Tibial artery (tissue), 4 donors: ENCODE data around the gene WEE1.
A peak's percentile ranks its signal among the peaks of the same experiment; 100 is the strongest.

Experiments used
- DNase-seq, 2 donors: peaks; one replicate each; pipeline ENCODE4 v3.0.0-alpha.2; 2019
- H3K27ac ChIP-seq, 2 donors: fragments of 200-600 bp; sonication (generic) in 1 of 2; 1 replicate in 1 of 2; 2 replicates in 1 of 2; pipeline ENCODE4 v1.5.1; 2018 to 2019; ENCODE audit warnings: mild to moderate bottlenecking in 1 of 2
- H3K27me3 ChIP-seq, 2 donors: fragments of 200-600 bp; sonication (generic) in 1 of 2; one replicate each; pipeline versions ENCODE4 v1.5.1 to v1.6.0; 2016 to 2019
- H3K36me3 ChIP-seq, 3 donors: fragments of 200-600 bp; sonication (generic) in 2 of 3; one replicate each; pipeline ENCODE4 v1.5.1; 2016 to 2019; ENCODE audit warnings: mild to moderate bottlenecking in 2 of 3
- H3K4me1 ChIP-seq, 4 donors: fragments of 200-600 bp; sonication (generic) in 2 of 4; 1 replicate in 3 of 4; 2 replicates in 1 of 4; pipeline ENCODE4 v1.5.1; 2016 to 2019
- H3K4me3 ChIP-seq, 2 donors: fragments of 200-600 bp; sonication (generic) in 1 of 2; 1 replicate in 1 of 2; 2 replicates in 1 of 2; pipeline ENCODE4 v1.5.1; 2018 to 2019; ENCODE audit warnings: mild to moderate bottlenecking in 2 of 2
- H3K9me3 ChIP-seq, 3 donors: fragments of 200-600 bp; sonication (generic) in 1 of 3; one replicate each; pipeline ENCODE4 v1.5.1; 2016 to 2019
- intact Hi-C: fragments of 100-400 bp; cut with DNase I; formaldehyde crosslinking; loops from one replicate; pipeline ENCODE4 v1.15.0; 2023; ENCODE audit warnings: low total_unique reads
- TF ChIP-seq, protein P1 (sequence below), 2 experiments: fragments of 200-600 bp in 1 of 2; fragments of 450-650 bp in 1 of 2; IDR thresholded peaks; one replicate each; pipeline ENCODE4 v1.5.1; 2017 to 2019; ENCODE audit warnings: antibody characterized with exemption in 2 of 2, mild to moderate bottlenecking in 1 of 2, moderate library complexity in 1 of 2

Gene WEE1

DNA sequence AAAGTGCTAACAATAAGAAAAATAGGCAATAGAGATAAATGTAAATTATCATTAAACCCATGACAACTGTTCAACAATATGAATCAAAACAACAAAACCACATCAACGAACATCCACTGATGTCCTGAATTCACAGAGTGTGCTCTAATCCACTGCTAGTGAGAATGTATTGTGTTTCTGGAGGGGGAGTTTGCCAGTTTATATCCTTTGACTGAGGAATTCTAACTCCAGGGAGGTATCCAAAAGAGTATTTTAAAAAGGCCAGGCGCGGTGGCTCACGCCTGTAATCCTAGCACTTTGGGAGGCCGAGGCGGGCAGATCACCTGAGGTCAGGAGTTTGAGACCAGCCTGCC is 1.7 kb upstream of the WEE1 start:
- H3K4me3 ChIP-seq, result no peak overlapping the region
- intact Hi-C loops, result no loop called here
- H3K9me3 ChIP-seq, result no peaks in the 10 kb centered on the region
- TF ChIP-seq, protein P1, sequence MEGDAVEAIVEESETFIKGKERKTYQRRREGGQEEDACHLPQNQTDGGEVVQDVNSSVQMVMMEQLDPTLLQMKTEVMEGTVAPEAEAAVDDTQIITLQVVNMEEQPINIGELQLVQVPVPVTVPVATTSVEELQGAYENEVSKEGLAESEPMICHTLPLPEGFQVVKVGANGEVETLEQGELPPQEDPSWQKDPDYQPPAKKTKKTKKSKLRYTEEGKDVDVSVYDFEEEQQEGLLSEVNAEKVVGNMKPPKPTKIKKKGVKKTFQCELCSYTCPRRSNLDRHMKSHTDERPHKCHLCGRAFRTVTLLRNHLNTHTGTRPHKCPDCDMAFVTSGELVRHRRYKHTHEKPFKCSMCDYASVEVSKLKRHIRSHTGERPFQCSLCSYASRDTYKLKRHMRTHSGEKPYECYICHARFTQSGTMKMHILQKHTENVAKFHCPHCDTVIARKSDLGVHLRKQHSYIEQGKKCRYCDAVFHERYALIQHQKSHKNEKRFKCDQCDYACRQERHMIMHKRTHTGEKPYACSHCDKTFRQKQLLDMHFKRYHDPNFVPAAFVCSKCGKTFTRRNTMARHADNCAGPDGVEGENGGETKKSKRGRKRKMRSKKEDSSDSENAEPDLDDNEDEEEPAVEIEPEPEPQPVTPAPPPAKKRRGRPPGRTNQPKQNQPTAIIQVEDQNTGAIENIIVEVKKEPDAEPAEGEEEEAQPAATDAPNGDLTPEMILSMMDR (IDR thresholded peaks at IDR 0.05), result no peak
- H3K27ac ChIP-seq, result peak overlapping the region; percentile 96 to 98
- no peaks in the 10 kb centered on the region for H3K27me3 ChIP-seq
- no peaks in the 10 kb centered on the region for H3K36me3 ChIP-seq
- DNase-seq, result no peak
- H3K4me1 ChIP-seq, result peaks cover 0 to 40% (median 30%) of the 10 kb centered on the region in 4 donors

DNA sequence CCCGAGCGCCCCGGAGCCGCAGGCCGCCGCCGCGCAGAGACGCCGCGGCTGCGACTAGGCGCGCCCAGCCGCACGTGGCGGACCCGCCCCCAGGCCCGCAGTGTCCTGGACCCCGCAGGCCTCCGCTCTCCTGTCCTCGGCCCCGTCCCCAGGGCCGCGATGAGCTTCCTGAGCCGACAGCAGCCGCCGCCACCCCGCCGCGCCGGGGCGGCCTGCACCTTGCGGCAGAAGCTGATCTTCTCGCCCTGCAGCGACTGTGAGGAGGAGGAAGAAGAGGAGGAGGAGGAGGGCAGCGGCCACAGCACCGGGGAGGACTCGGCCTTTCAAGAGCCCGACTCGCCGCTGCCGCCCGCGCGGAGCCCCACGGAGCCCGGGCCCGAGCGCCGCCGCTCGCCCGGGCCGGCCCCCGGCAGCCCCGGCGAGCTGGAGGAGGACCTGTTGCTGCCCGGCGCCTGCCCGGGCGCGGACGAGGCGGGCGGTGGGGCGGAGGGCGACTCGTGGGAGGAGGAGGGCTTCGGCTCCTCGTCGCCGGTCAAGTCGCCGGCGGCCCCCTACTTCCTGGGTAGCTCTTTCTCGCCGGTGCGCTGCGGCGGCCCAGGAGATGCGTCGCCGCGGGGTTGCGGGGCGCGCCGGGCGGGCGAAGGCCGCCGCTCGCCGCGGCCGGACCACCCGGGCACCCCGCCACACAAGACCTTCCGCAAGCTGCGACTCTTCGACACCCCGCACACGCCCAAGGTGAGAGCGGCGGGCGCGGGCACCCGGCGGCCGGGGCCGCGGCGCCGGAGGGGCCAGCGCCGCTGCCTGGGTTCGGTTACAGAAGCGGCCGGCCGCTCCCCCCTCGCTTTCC is 528 bp downstream of the WEE1 start:
- peak overlapping the region; percentile 81 to 89 for H3K4me3 ChIP-seq
- H3K4me1 ChIP-seq, result peaks cover 0 to 35% (median 16%) of the 10 kb centered on the region in 4 donors
- no peaks in the 10 kb centered on the region for H3K27me3 ChIP-seq
- peak overlapping the region; percentile 96 to 98 for H3K27ac ChIP-seq
- TF ChIP-seq, protein P1 (IDR thresholded peaks at IDR 0.05), result peak in 1 of 2 experiments; percentile 15
- peak in 1 of 2 donors; percentile 27 for DNase-seq
- no peaks in the 10 kb centered on the region for H3K9me3 ChIP-seq
- no peaks in the 10 kb centered on the region for H3K36me3 ChIP-seq
- intact Hi-C loops, result no loop called here

DNA sequence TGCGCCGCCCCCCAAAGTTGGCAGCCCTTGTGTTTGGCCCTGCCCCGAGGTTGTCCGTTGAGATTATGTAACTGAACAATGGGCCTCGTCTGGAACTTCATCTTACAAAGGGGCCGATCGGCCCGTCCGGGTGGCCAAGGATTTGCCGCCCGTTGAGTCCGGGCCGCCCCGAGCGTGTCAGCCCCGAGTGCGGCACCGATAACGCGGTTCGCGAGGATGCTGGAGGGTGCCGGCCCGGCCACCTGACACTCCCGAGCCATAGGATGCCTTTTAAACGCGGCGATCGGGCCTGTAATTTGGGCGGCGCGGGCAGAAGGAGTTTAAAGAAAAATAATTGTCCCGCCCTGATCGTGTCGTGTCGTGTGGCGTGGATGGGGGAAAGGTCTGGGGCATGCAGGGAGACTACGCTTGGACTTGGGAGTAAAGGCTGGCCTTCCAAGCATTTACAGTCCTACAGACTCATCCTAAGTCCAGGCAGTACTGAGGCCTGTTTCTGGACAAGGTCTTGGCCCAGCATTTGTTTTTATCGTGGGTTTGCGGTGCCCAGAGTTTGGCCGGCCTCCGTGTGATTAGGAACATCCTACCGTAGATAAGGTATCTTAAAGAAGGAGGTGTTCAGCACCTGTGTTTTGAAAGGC is 1.3 kb downstream of the WEE1 start:
- peak; percentile 40 to 75 for DNase-seq
- Histone ChIP-seq H3K4me1 (peaks cover 0 to 35% (median 12%) of the 10 kb centered on the region in 4 donors), H3K27ac (peak overlapping the region; percentile 96 to 98), H3K36me3 (no peaks in the 10 kb centered on the region), H3K27me3 (no peaks in the 10 kb centered on the region), H3K9me3 (no peaks in the 10 kb centered on the region), H3K4me3 (peak overlapping the region; percentile 81 to 89)
- intact Hi-C loops, result loop anchor here (5.0 kb wide), 1 partner anchor 38 kb away; no protein-coding TSS in a partner anchor
- TF ChIP-seq, protein P1 (IDR thresholded peaks at IDR 0.05), result no peak

DNA sequence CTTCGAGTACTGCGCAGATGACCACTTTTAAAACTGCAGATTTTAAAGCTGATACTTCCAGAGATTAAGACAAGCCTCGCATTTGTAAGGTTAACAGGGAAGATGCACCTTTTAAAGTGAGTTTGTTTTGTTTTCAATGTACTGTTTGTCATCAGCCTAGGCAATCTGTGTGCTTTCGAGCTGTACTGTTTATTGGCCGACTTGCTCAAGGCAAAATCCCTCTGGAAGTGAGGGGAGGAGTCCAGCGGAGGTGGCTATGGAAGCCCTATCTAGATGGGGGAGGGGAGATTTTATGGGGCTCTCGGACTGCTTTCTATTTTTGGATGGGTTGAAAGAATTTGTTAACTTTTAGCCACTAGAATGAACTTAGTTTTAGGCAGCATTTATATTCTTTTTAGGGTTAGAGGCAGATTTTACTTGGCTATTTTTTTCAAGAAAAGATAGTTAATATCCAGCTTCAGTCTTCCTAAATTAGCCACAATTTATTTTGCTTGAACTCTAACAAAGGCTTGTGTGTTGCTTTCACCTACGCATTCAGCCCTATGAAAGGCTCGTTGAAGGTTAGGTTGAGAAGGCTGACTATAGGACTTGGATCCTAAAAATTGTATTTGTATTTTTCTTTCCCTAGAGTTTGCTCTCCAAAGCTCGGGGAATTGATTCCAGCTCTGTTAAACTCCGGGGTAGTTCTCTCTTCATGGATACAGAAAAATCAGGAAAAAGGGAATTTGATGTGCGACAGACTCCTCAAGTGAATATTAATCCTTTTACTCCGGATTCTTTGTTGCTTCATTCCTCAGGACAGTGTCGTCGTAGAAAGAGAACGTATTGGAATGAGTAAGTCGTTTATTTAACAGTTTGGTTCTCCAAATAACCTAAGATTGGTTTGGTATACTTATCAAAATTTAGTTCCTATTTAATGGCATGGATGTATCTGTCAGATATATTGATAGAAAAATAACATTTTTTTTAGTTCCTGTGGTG is 2.1 kb downstream of the WEE1 start:
- H3K4me3 ChIP-seq, result peak overlapping the region; percentile 81 to 89
- TF ChIP-seq, protein P1 (IDR thresholded peaks at IDR 0.05), result no peak

More for the DNA sequence above, 2.1 kb downstream of the WEE1 start:
- Histone ChIP-seq H3K4me1 (peaks cover 0 to 30% (median 9%) of the 10 kb centered on the region in 4 donors), H3K9me3 (no peaks in the 10 kb centered on the region), H3K36me3 (peaks cover 0 to 6% (median 0%) of the 10 kb centered on the region in 3 donors), H3K27me3 (no peaks in the 10 kb centered on the region), H3K27ac (peak overlapping the region; percentile 96 to 98)
- intact Hi-C loops, result loop anchor here (5.0 kb wide), 1 partner anchor 37 kb away; no protein-coding TSS in a partner anchor
- peak; percentile 71 to 85 for DNase-seq
